Measurements from ENCODE around the gene COL10A1. TPM values are rescaled to one million over a fixed set of nuclear protein-coding genes. Genes with fewer than 3 reads are reported as not detected.

The COL10A1 gene
- total RNA-seq, 1 donor from 2014 or later = 0.05 TPM

DNA sequence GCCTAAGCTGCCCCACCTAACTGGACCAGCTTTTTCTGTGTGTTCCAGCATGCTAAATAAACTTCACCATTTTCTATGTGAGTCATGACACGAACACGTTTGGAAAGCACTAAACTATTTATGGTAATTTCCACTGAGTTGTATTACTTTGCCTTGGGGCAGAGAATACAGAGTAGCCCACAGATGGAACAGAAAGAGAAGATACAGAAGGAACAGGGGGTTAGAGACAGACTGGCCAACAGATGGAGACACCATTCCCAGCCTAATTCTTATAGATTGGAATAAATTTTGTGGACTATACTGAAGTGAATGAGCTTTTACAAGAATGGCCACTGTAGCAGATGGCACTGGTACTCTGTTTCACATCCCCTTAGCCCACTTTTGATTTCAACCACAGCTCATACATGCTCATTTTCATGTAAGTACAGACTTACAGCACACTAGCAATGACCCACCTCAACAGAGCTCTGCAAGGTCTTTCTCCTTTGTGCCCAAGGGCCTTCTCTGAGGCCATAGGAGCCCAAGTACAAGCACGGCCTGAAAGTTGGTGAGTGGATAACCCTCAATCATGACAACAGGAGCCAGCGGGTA is 38.4 kb downstream of the COL10A1 start:
- H3K4me3 ChIP-seq = no peak overlapping the region
- H3K9me3 ChIP-seq (replicated peaks) = peaks cover 8% of the 10 kb centered on the region
- peaks cover 11% of the 10 kb centered on the region for H3K4me1 ChIP-seq
- no peak for DNase-seq
- TF ChIP-seq, protein P1, sequence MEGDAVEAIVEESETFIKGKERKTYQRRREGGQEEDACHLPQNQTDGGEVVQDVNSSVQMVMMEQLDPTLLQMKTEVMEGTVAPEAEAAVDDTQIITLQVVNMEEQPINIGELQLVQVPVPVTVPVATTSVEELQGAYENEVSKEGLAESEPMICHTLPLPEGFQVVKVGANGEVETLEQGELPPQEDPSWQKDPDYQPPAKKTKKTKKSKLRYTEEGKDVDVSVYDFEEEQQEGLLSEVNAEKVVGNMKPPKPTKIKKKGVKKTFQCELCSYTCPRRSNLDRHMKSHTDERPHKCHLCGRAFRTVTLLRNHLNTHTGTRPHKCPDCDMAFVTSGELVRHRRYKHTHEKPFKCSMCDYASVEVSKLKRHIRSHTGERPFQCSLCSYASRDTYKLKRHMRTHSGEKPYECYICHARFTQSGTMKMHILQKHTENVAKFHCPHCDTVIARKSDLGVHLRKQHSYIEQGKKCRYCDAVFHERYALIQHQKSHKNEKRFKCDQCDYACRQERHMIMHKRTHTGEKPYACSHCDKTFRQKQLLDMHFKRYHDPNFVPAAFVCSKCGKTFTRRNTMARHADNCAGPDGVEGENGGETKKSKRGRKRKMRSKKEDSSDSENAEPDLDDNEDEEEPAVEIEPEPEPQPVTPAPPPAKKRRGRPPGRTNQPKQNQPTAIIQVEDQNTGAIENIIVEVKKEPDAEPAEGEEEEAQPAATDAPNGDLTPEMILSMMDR (IDR thresholded peaks at IDR 0.05; ENCODE audit: borderline replicate concordance) = no peak
- no peaks in the 10 kb centered on the region for H3K27me3 ChIP-seq (ENCODE audit: low read depth)
- intact Hi-C loops (cut with micrococcal nuclease) = no loop called here
- no peaks in the 10 kb centered on the region for H3K36me3 ChIP-seq
- no peak overlapping the region for H3K27ac ChIP-seq (replicated peaks)

DNA sequence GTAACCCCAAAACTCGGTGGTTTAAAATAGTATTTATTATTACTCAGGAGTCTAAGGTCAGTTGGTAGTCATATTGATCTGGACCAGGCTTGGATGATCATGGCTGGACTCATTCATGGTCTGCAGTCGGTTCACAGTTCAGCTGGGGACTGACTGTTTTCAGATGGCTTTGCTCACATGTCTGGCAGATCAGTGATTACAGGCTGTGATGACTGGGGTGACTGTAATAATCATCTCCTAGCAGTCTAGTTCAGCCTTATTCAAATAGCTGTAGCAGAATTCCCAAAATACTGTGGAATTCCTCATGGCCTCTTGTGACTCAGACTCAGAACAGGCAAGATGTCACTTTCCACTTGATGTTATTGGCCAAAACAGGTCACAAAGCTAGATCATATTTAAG is 41.6 kb downstream of the COL10A1 start:
- Histone ChIP-seq H3K27ac (replicated peaks) (no peak overlapping the region), H3K9me3 (replicated peaks) (no peaks in the 10 kb centered on the region), H3K36me3 (no peaks in the 10 kb centered on the region), H3K27me3 (ENCODE audit: low read depth) (no peaks in the 10 kb centered on the region), H3K4me3 (no peak overlapping the region), H3K4me1 (peaks cover 11% of the 10 kb centered on the region)
- intact Hi-C loops (cut with micrococcal nuclease) = no loop called here
- DNase-seq = no peak
- TF ChIP-seq, protein P1 (IDR thresholded peaks at IDR 0.05; ENCODE audit: borderline replicate concordance) = no peak

DNA sequence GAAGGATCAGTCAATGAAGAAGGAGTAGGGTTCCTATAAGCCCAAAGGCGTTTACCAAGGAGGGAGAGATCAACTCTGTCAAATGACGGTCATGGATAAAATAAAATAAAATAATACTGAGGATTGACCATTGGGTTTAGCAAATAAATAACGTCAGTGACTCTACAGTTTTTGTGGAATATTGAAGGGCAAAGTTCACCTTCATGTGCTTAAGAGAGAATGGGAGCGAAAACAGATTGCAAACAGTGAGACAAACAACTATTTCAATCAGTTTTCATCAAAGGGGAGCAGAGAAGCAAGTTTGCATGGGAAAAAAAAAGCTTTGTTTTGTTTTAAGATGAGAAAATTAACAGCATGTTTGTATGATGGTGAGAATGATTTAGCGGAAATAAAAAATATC is 42.9 kb downstream of the COL10A1 start:
- Histone ChIP-seq H3K27ac (replicated peaks) (no peak overlapping the region), H3K27me3 (ENCODE audit: low read depth) (no peaks in the 10 kb centered on the region), H3K9me3 (replicated peaks) (no peaks in the 10 kb centered on the region), H3K4me1 (peaks cover 11% of the 10 kb centered on the region), H3K36me3 (no peaks in the 10 kb centered on the region), H3K4me3 (no peak overlapping the region)
- TF ChIP-seq, protein P1 (IDR thresholded peaks at IDR 0.05; ENCODE audit: borderline replicate concordance) = no peak
- no peak for DNase-seq
- intact Hi-C loops (cut with micrococcal nuclease) = no loop called here

DNA sequence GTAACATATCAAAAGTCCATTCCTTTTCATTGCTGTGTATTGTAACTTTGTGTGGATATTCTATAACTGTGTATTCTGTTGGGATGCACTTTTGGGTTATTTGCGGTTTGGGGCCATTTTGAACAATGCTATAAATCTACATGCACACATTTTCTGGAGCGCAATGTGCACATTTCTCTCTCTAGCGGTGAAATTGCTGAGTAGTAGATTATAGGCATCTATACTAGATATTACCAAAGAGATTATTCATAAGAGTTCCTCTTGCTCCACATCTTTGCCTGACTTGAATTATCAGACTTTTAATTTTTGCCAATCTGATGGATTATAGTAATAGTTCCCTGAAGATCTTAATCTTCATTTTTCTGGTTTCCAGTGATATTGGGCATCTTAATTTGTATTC is 47.0 kb downstream of the COL10A1 start:
- Histone ChIP-seq H3K36me3 (no peaks in the 10 kb centered on the region), H3K9me3 (replicated peaks) (no peaks in the 10 kb centered on the region), H3K4me1 (peaks cover 9% of the 10 kb centered on the region), H3K27me3 (ENCODE audit: low read depth) (no peaks in the 10 kb centered on the region), H3K4me3 (no peak overlapping the region), H3K27ac (replicated peaks) (no peak overlapping the region)
- DNase-seq = no peak
- TF ChIP-seq, protein P1 (IDR thresholded peaks at IDR 0.05; ENCODE audit: borderline replicate concordance) = no peak
- intact Hi-C loops (cut with micrococcal nuclease) = no loop called here

DNA sequence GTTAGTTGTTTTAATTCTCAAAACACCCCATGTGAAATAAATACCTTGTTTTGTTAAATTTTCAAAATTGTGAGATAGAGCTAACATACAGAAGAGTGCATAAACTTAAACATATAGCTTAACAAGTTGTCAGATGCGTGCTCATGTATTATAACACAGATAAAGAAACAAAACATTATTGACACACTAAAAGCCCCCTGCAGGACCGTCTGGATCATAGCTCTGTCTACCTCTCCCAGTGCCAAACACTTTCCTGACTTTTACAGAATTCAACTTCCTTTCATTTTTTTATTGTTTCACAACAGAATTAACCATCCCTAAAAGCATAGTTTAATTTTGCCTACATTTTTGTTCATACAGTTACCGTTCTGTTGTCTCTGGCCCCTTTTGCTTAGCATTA is 47.4 kb downstream of the COL10A1 start:
- no peak overlapping the region for H3K27ac ChIP-seq (replicated peaks)
- peaks cover 9% of the 10 kb centered on the region for H3K4me1 ChIP-seq
- DNase-seq = no peak
- no peaks in the 10 kb centered on the region for H3K9me3 ChIP-seq (replicated peaks)
- TF ChIP-seq, protein P1 (IDR thresholded peaks at IDR 0.05; ENCODE audit: borderline replicate concordance) = no peak
- intact Hi-C loops (cut with micrococcal nuclease) = no loop called here
- no peaks in the 10 kb centered on the region for H3K27me3 ChIP-seq (ENCODE audit: low read depth)
- no peak overlapping the region for H3K4me3 ChIP-seq
- H3K36me3 ChIP-seq = no peaks in the 10 kb centered on the region
